DMS53 treated with DMSO at 0.1 percent for 48 hours (cell line): Measurements from ENCODE around the gene PDE4D.
A peak's percentile ranks its signal among the peaks of the same experiment; 100 is the strongest.
"Not testable (repeated sequence)": the region's sequence is repeated elsewhere in the genome, so short reads cannot be mapped to it uniquely, and the experiment has no call there.

Experiments used
- DNase-seq: peaks from one replicate; lab custom pipeline; 2025; ENCODE audit not compliant: unreplicated experiment; lab: John Stamatoyannopoulos, UW

Gene PDE4D

GRCh38 chr5:59486508-59486907 lies 407.0 kb downstream of the PDE4D start:
- DNase-seq, result no peak

DNA sequence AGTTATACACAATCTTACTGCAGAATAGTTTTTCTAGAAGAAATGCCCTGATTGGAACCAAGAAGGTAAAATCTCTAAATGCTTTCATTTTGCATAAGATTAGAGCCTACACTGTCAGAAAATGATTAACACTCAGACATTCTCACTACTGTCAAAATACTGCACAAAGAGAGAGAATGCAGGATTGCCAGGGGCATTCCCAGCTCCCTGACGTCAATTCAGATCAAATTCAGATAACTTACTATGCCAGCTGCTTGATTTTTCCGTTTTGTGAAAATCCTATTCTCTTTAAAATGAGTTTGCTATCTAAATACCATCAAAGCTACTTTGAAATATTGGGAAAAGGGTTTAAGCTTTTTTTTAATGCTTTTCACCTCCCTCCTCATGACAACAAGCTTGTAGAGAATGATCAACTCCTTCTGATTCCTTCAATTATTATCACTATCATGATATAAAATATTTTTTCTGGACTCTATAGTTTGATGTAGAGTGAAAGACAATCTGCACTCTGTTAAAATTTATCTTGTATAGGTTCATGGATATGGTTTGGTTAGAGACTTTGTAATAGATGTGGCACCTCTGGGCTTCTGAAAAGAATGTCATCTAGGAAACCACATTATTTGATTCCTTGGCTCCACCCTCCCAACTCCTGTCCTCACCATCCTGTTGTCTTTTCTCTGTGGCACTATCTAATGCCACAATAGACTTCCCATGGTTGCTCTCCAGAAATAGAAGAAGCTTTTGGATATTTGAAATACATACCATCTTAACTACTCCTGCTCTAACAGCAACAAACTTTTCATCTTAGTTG lies 407.7 kb downstream of the PDE4D start:
- DNase-seq, result no peak

DNA sequence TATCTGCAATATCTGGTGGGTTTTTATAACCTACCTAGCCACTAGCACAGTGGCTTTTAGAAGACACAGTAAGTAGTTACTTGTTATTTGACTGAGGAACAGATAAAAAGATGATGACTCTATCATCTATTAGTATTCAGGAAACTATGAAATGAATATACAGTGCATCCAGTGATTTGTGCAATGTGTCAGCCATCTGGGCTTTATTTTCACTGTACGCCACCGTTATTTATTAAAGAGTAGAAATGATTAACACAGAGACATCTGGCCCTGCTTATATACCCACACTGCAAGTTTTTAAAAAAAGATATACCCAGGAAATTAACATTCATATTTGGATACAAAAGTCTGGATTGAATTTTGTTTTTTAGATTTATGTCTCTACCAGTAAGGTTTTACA lies 408.4 kb downstream of the PDE4D start:
- DNase-seq, result no peak

GRCh38 chr5:59484618-59485017 lies 408.9 kb downstream of the PDE4D start:
- no peak for DNase-seq

DNA sequence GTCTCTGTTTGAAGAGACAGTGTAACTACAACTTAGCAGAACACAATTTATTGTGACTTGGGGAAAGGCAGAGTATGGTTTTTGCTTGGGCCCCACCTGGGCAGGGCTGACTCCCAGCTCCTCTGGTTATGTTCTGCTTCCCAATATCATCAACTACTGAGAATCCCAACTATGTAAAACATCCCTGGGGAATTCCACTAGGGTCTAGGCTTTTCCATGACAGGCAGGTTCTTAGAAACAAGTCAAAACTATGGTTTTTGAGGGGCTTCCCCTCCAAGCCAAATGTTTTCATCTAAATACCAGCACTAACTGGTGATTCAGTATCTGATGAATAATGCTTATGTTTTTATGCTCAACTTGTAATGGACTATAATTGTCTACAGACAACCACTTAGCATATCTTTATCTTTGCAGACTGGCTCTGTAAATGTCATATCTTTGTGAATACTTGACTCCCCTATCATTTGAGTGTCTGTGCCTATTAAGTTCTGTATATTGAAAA lies 409.5 kb downstream of the PDE4D start:
- no peak for DNase-seq

DNA sequence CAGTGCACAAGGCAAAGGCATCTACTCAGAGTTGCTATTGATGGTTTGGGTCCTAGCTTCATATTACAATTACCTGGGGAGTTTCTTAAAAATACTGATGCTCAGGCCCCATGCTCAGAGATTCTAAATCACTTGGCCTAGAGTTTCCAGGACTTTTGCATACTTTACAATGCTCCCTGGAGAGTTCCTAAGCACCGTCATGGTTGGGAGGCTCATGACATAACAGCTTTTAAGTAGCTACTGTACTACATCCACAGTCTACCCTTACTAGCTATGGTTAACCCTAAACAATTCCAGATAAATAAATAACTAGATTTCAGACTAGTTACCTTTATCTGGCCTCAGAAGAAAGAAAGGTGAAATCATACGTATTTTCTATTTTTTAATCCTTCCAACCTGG lies 414.4 kb downstream of the PDE4D start:
- DNase-seq, result no peak

DNA sequence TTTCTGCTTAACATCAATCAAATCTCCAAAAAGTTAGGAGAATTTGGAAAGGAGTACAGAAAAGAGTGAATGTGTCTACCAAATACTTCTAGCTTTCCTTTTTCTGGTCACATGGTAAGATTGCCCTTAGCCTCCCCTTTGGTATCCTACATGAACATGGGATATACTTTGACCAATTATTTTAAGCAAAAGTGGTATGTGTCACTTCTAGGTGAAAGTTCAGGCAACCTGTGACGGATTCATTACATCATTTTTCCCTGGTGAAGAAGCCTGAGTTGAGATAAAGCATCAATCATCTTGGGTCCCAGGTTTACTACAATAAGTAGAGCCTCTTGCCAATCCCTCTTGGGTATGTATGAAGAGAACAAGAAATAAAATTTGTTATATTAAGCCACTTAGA lies 419.2 kb downstream of the PDE4D start:
- DNase-seq, result no peak

- no peak for DNase-seq
These were observed 419.9 kb downstream of the PDE4D start for GRCh38 chr5:59473611-59474010.

GRCh38 chr5:59471463-59471862 lies 422.1 kb downstream of the PDE4D start:
- DNase-seq, result no peak

DNA sequence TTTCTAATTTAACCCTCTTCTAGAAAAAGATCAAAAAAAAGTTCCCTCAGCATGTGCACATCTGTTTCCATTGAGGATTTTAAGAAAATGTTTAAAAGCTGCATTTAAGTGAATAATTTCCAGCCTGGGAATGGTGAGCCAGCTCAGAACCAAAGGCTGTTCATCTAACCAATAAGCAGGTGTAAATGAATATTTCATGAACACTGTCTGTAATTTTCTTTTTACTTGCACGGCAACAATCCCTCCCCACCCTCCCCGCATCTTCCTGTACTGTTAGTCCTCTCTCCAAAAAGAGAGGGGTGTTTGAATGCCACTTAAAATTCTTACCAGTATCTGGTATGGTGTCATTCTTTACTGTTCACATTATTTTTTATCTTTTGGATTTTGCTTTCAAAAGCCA lies 425.6 kb downstream of the PDE4D start:
- no peak for DNase-seq

DNA sequence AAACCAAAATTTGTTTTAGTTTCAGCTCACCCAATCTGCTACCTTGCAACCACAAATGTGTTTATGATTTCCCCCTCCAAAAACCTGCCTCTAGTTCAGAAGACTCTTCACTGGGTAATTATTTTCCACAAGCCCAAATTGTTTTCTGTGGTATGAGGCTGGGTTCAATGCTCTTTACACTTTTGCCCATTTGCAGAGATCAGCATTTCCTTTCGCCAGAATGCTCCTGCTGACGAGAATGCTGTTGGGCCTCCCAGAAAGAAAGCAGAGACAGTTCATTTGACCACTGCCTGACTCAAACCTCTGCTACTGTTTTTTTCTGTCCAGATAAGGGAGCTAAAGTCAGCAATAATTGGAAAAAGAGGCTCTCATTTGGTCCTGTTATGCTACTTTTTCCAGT lies 427.3 kb downstream of the PDE4D start:
- DNase-seq, result no peak

GRCh38 chr5:59464969-59465368 lies 428.6 kb downstream of the PDE4D start:
- no peak for DNase-seq

DNA sequence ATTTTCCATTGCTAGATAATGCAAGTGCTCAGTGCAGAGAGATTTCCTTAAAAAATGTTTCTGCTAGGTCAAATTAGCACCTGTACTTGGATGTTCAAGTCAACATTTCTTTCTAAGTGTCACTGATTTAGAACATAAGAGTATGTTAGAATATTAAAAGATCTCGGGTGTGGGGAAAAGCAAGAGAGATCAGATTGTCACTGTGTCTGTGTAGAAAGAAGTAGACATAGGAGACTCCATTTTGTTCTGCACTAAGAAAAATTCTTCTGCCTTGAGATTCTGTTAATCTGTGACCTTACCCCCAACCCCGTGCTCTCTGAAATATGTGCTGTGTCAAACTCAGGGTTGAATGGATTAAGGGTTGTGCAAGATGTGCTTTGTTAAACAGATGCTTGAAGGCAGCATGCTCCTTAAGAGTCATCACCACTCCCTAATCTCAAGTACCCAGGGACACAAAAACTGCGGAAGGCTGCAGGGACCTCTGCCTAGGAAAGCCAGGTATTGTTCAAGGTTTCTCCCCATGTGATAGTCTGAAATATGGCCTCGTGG lies 429.8 kb downstream of the PDE4D start:
- DNase-seq, result not testable (repeated sequence)

DNA sequence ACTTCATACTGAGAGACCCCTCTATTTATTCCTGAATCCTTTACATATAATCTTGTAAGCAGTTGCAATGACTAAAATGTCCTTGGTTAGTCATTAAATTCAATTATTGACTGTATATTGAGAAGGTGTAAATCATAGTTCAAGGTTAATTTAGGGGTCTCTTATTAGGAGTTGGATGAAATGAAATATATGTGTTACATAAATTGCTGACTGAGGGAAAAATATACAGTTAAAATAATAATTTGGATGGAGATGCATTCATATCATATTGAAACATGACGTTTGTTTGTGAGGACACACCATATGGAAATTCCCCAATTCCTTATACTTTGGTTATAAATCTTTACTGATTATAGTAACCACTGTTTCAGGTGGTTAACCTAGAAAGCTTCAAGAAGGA lies 430.6 kb downstream of the PDE4D start:
- no peak for DNase-seq

- DNase-seq, result no peak
These were observed 433.0 kb downstream of the PDE4D start for GRCh38 chr5:59460368-59461153.

DNA sequence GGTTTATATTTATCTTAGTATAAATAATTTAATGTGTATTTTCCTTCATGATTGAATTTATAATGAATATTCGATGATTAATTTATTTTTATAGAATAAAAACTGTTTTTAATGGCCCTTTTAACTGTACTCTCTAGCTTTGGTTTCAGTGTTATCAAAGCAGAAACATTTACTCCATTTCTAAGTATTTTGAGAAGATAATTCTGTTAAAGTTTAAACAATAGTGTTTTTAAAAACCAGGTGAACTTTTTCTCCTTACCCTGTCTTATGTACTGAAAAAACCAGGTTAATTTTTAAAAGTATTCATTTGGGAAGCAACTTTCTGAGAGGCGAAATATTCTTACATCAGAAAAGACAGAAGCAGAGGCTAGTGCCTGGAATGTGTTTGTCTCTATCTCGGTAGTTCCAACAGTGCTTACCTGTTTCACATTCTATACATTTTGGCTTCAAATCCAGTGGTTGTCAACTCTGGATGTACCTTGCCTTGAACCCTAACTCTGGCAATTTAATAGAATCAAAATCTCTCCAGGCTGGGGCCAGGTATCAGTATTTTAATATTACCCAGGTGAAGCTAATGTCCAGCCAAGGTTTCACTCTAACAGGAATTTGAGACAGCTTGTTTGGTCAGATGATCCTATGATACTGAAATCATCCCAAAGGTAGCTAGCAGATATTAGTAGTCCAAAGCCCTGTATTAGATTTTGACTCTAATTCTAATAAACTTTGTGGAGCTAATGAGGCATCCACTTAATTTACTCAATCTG lies 434.4 kb downstream of the PDE4D start:
- DNase-seq, result no peak

DNA sequence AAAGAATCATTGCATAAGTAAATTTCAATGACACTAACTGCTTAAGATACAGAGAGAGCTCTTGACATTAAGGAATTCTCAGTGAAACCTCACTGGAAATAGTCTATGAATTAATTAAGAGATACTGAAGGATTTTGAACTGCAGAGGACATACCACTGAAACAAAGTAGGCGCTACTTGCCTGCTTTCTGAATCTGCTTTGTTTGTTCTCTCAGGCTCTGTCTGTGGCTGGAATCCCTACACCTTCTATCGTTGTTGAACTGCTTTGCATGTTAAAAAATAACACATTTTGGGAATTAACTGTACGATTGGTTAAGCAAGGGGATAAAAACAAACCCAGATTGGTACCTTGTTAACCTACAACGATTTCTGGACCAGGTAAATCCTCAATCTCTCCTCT lies 435.2 kb downstream of the PDE4D start:
- DNase-seq, result no peak

GRCh38 chr5:59449905-59450644 lies 443.5 kb downstream of the PDE4D start:
- no peak for DNase-seq

- DNase-seq, result no peak
These were observed 447.2 kb downstream of the PDE4D start for GRCh38 chr5:59446356-59446755.

DNA sequence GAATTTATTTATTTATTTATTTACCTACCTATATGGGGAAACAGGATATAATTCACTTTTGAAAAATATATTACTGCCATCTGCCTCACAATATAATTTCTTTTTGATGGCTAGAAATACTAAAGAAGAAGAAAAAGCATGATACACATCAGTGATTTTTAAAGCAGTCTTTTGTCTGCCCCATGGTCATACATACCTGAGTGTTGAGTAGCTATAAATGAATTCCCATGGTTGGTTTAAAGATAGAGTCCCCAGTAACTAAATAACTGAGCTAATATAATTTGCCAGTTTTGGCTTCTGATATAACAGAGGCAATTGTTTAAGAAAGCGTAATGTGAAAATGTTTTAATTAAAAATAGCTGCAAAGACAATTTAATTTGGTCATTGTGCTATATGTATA lies 447.8 kb downstream of the PDE4D start:
- no peak for DNase-seq

DNA sequence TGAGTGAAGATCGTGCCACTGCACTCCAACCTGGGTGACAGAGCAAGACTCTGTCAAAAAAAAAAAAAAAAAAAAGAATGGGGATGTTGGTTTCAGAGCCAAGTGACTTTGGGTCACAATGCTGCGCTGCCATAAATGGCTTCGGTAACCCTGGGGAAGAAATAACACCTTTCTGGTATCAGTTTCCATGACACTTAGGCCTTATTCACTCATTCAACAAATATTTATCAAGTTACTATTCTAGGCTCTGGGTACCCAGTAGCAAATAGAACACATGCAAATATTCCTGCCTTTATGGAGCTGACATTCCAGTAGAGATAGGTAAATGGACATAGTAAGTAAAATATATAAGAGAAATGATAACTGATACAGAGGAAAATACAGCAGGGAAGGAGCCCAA lies 454.2 kb downstream of the PDE4D start:
- DNase-seq, result peak; percentile 4
